ENCODE results near the gene MAN2B1. TPM values are rescaled to one million over a fixed set of nuclear protein-coding genes. Genes with fewer than 3 reads are reported as not detected.

MAN2B1 gene
- total RNA-seq, 1 experiment from 2014 or later = 48.2 TPM

GRCh38 chr19:12664406-12665280 is 1.9 kb downstream of the MAN2B1 start:
- POLR2A ChIA-PET (ENCODE audit: unreplicated experiment) = no interaction called here

GRCh38 chr19:12660980-12661379 is 5.6 kb downstream of the MAN2B1 start:
- TF ChIP-seq CTCF (conservative IDR thresholded peaks at IDR 0.05) (no peak), EZH2 (IDR thresholded peaks at IDR 0.05; ENCODE audit: low read depth) (no peak)
- ChIA-PET CTCF (no interaction called here), POLR2A (ENCODE audit: unreplicated experiment) (no interaction called here)
- no peak for DNase-seq
- no peaks in the 10 kb centered on the region for H3K9me2 ChIP-seq (ENCODE audit: insufficient read depth)
- no peaks in the 10 kb centered on the region for H3K9me3 ChIP-seq (ENCODE audit: insufficient read depth, low read depth)
- 0 out of 2 replicates have a peak, but pooled peaks cover 4% of the 10 kb centered on the region for H3K36me3 ChIP-seq (ENCODE audit: low read depth)
- no peaks in the 10 kb centered on the region for H3F3A ChIP-seq (ENCODE audit: insufficient read depth, low read depth)
- H3K27ac ChIP-seq = no peak overlapping the region
- intact Hi-C loops (cut with micrococcal nuclease; ENCODE audit: unreplicated experiment) = loop anchor here (10.0 kb wide), 1 partner anchor 606 kb away; the partner anchor contains the start of gene ZNF878
- H2AFZ ChIP-seq = no peak overlapping the region
- H3K4me3 ChIP-seq = no peak overlapping the region
- H3K4me2 ChIP-seq = no peak overlapping the region
- no peaks in the 10 kb centered on the region for H4K20me1 ChIP-seq (ENCODE audit: insufficient read depth)
- BruUV-seq (replicated peaks) = no TSS peak
- H3K4me1 ChIP-seq (replicated peaks; ENCODE audit: insufficient read depth) = 0 out of 2 replicates have a peak, but pooled peaks cover 4% of the 10 kb centered on the region
- no peaks in the 10 kb centered on the region for H3K79me2 ChIP-seq (ENCODE audit: low read depth)
- no peaks in the 10 kb centered on the region for H3K27me3 ChIP-seq (ENCODE audit: insufficient read depth, low read depth)

More at GRCh38 chr19:12664406-12665280, 1.9 kb downstream of the MAN2B1 start:
- H3K4me1 ChIP-seq (replicated peaks; ENCODE audit: insufficient read depth) = peaks cover 21% of the 10 kb centered on the region
- H3K27me3 ChIP-seq (ENCODE audit: insufficient read depth, low read depth) = no peaks in the 10 kb centered on the region
- no peak overlapping the region for H2AFZ ChIP-seq
- no peak for DNase-seq
- 0 out of 2 replicates have a peak, but pooled peaks cover 4% of the 10 kb centered on the region for H3K36me3 ChIP-seq (ENCODE audit: low read depth)
- H3K27ac ChIP-seq = no peak overlapping the region
- no peak overlapping the region for H3K4me3 ChIP-seq
- intact Hi-C loops (cut with micrococcal nuclease; ENCODE audit: unreplicated experiment) = loop anchor here (5.0 to 10.0 kb wide), 2 partner anchors 610 to 742 kb away; partner anchors contain the start of gene ZNF878
- TF ChIP-seq CTCF (conservative IDR thresholded peaks at IDR 0.05) (no peak), EZH2 (IDR thresholded peaks at IDR 0.05; ENCODE audit: low read depth) (no peak)
- no peaks in the 10 kb centered on the region for H3K9me2 ChIP-seq (ENCODE audit: insufficient read depth)
- no peaks in the 10 kb centered on the region for H3K9me3 ChIP-seq (ENCODE audit: insufficient read depth, low read depth)
- no TSS peak for BruUV-seq (replicated peaks)
- H3K4me2 ChIP-seq = no peak overlapping the region
- H3K79me2 ChIP-seq (ENCODE audit: low read depth) = peaks cover 25% of the 10 kb centered on the region
- no peaks in the 10 kb centered on the region for H4K20me1 ChIP-seq (ENCODE audit: insufficient read depth)
- H3F3A ChIP-seq (ENCODE audit: insufficient read depth, low read depth) = peaks cover 14% of the 10 kb centered on the region; the same call in 1 of the 2 replicates
- CTCF ChIA-PET = no interaction called here

GRCh38 chr19:12657966-12658365 is 8.6 kb downstream of the MAN2B1 start:
- Histone ChIP-seq H3K27me3 (ENCODE audit: insufficient read depth, low read depth) (no peaks in the 10 kb centered on the region), H3K36me3 (ENCODE audit: low read depth) (0 out of 2 replicates have a peak, but pooled peaks cover 4% of the 10 kb centered on the region)

More at GRCh38 chr19:12657966-12658365, 8.6 kb downstream of the MAN2B1 start:
- no peaks in the 10 kb centered on the region for H3K9me3 ChIP-seq (ENCODE audit: insufficient read depth, low read depth)
- ChIA-PET CTCF (no interaction called here), POLR2A (ENCODE audit: unreplicated experiment) (no interaction called here)
- H3K4me1 ChIP-seq (replicated peaks; ENCODE audit: insufficient read depth) = no peaks in the 10 kb centered on the region
- TF ChIP-seq CTCF (conservative IDR thresholded peaks at IDR 0.05) (no peak; the same call in 1 of the 2 replicates), EZH2 (IDR thresholded peaks at IDR 0.05; ENCODE audit: low read depth) (no peak)
- no peaks in the 10 kb centered on the region for H3K9me2 ChIP-seq (ENCODE audit: insufficient read depth)
- no peak overlapping the region for H3K4me3 ChIP-seq
- no peak overlapping the region for H2AFZ ChIP-seq
- no peak for DNase-seq
- H3F3A ChIP-seq (ENCODE audit: insufficient read depth, low read depth) = peaks cover 4% of the 10 kb centered on the region; the same call in 1 of the 2 replicates
- H3K27ac ChIP-seq = no peak overlapping the region
- H4K20me1 ChIP-seq (ENCODE audit: insufficient read depth) = no peaks in the 10 kb centered on the region
- intact Hi-C loops (cut with micrococcal nuclease; ENCODE audit: unreplicated experiment) = no loop called here
- H3K79me2 ChIP-seq (ENCODE audit: low read depth) = no peaks in the 10 kb centered on the region
- BruUV-seq (replicated peaks) = no TSS peak
- H3K4me2 ChIP-seq = no peak overlapping the region

Measured in PC-9 (cell line).